Transverse colon (tissue), 4 donors: Measurements from ENCODE around the gene CRYAB. TPM values are rescaled to one million over a fixed set of nuclear protein-coding genes. Genes with fewer than 3 reads are reported as not detected.
A peak's percentile ranks its signal among the peaks of the same experiment; 100 is the strongest.

ENCODE experiments used
- DNase-seq: peaks from one replicate; pipeline ENCODE4 v3.0.0-alpha.2; 2019
- H3K27ac ChIP-seq, 4 donors: fragments of 200-600 bp; sonication (generic); 2 replicates each; pipeline ENCODE4 v1.5.1; 2016 to 2018; ENCODE audit warnings: inconsistent platforms in 4 of 4
- H3K27me3 ChIP-seq: fragments of 200-600 bp; sonication (generic); 2 replicates; pipeline ENCODE4 v1.5.1; 2017; ENCODE audit warnings: inconsistent platforms
- H3K36me3 ChIP-seq, 4 donors: fragments of 200-600 bp; sonication (generic); 2 replicates each; pipeline ENCODE4 v1.5.1; 2017 to 2019; ENCODE audit warnings: inconsistent platforms in 4 of 4
- H3K4me1 ChIP-seq, 4 donors: fragments of 200-600 bp; sonication (generic); 2 replicates each; pipeline ENCODE4 v1.5.1; 2017 to 2020; ENCODE audit warnings: inconsistent platforms in 4 of 4
- H3K4me3 ChIP-seq, 4 donors: fragments of 200-600 bp; sonication (generic); 1 replicate in 1 of 4; 2 replicates in 3 of 4; pipeline versions ENCODE4 v1.5.1 to v1.6.1; 2017 to 2019; ENCODE audit warnings: inconsistent platforms in 4 of 4
- H3K9me3 ChIP-seq, 2 donors: fragments of 200-600 bp; sonication (generic); 2 replicates each; pipeline ENCODE4 v1.5.1; 2017 to 2019; ENCODE audit warnings: inconsistent platforms in 2 of 2
- EP300 ChIP-seq: sonication (generic); formaldehyde crosslinking; IDR thresholded peaks from one replicate; pipeline ENCODE4 v1.6.1; 2017; ENCODE audit warnings: antibody characterized with exemption, low read depth
- POLR2A ChIP-seq: fragments of 450-650 bp; IDR thresholded peaks from one replicate; pipeline ENCODE4 v1.6.1; 2016; ENCODE audit warnings: antibody characterized with exemption, mild to moderate bottlenecking, moderate library complexity
- POLR2AphosphoS5 ChIP-seq, 3 donors: sonication (generic); formaldehyde crosslinking; IDR thresholded peaks; one replicate each; pipeline ENCODE4 v1.6.1; 2016; ENCODE audit warnings: antibody characterized with exemption in 3 of 3
- WGBS, 2 donors: methylation state at CpG; one replicate each; pipeline ENCODE4 v1.1.5; 2018; ENCODE audit warnings: low coverage in 1 of 2; 5-methylcytosine and 5-hydroxymethylcytosine counted together
- in situ Hi-C, 4 donors: fragments of 200-750 bp; cut with MboI; loops; one replicate each; pipeline versions ENCODE4 v1.15.0 to v1.15.1; 2017; ENCODE audit warnings: low sequenced_read_pairs in 3 of 4, low pct_ligation_motif_present in 1 of 4, low pct_unique_long_range_greater_than_20kb in 1 of 4
- intact Hi-C: fragments of 100-400 bp; cut with DNase I; formaldehyde crosslinking; loops from one replicate; pipeline ENCODE4 v1.15.1; 2023; ENCODE audit warnings: low total_unique reads
- total RNA-seq, 4 donors: library from RNA; depleted of rRNA; stranded (reverse); fragments of >200 nt; gene quantifications; one replicate each; pipeline ENCODE4 v1.1.0, GENCODE V29; 2016
- TF ChIP-seq, protein P1 (sequence below), 5 experiments: fragments of 200-600 bp in 3 of 5; fragments of 450-650 bp in 2 of 5; sonication (generic) in 3 of 5; IDR thresholded peaks; 1 replicate in 2 of 5; 2 replicates in 3 of 5; pipeline ENCODE4 v1.5.1; 2016 to 2017; ENCODE audit warnings: antibody characterized with exemption in 5 of 5, inconsistent platforms in 3 of 5, mild to moderate bottlenecking in 2 of 5, moderate library complexity in 1 of 5

The CRYAB gene, protein sequence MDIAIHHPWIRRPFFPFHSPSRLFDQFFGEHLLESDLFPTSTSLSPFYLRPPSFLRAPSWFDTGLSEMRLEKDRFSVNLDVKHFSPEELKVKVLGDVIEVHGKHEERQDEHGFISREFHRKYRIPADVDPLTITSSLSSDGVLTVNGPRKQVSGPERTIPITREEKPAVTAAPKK
- 100 to 1,000 TPM in 1 of 4 donors, 10 to 100 TPM in 3; 38.0 to 112 (median 68.2) TPM for total RNA-seq

DNA sequence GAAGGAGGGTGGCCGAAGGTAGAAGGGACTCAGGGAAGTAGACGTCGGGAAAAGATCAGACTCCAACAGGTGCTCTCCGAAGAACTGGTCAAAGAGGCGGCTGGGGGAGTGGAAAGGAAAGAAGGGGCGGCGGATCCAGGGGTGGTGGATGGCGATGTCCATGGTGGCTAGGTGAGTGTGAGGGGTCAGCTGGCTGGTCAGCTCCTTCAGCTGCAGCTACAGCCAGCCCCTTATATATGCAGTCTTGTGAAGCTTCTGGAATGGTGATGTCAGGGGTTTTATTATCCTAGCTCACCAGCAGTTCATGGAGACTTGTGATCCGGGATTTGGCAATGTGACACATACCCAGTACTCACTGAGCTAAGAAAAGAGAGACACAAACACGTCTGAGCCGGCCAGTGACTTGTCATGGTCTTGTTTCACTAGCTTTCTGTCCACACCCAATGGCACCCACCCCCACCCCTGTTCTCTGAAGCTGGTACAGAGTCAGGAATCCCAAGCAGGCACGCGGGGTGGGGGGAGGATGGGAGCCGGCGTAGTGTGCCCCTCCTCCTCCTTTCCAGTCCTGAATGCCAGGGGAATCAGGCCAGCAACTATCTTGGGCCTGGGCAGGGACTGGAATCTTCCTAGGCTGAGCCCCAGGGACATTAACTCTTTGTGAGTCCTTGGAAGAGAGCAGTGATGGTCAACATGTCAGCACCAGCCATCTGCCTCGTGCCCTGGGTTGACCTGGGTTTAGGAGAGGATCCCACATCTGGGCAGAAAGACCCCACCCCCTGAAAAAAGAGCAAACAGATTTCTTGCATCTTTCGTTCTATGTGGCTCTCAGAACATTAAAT is at the start of gene CRYAB:
CRYAB (minus strand) TSS at position 208 of the 839 bp plus-strand sequence; CDS start at position 162, 46 bp downstream.
- H3K27me3 ChIP-seq: no peaks in the 10 kb centered on the region
- H3K4me3 ChIP-seq: peak within 1 kb of the TSS; percentile 27 to 49 (median 41)
- no peaks in the 10 kb centered on the region for H3K36me3 ChIP-seq
- WGBS, 2 donors: 49% methylated on average over 17 of the region's 17 CpGs; no CpG with 5 or more reads in 1 of the 2 donors
- in situ Hi-C loops (no loop called here), intact Hi-C loops (no loop called here)
- H3K4me1 ChIP-seq: peaks cover 0 to 10% (median 0%) of the 10 kb centered on the region in 4 donors
- TF ChIP-seq, protein P1, sequence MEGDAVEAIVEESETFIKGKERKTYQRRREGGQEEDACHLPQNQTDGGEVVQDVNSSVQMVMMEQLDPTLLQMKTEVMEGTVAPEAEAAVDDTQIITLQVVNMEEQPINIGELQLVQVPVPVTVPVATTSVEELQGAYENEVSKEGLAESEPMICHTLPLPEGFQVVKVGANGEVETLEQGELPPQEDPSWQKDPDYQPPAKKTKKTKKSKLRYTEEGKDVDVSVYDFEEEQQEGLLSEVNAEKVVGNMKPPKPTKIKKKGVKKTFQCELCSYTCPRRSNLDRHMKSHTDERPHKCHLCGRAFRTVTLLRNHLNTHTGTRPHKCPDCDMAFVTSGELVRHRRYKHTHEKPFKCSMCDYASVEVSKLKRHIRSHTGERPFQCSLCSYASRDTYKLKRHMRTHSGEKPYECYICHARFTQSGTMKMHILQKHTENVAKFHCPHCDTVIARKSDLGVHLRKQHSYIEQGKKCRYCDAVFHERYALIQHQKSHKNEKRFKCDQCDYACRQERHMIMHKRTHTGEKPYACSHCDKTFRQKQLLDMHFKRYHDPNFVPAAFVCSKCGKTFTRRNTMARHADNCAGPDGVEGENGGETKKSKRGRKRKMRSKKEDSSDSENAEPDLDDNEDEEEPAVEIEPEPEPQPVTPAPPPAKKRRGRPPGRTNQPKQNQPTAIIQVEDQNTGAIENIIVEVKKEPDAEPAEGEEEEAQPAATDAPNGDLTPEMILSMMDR (IDR thresholded peaks at IDR 0.05): no peak
- TF ChIP-seq POLR2AphosphoS5 (IDR thresholded peaks at IDR 0.05) (peak; percentile 69 to 83 (median 76)), POLR2A (peak; percentile 62), EP300 (peak; percentile 21)
- no peaks in the 10 kb centered on the region for H3K9me3 ChIP-seq
- peak; percentile 68 for DNase-seq
- peak within 1 kb of the TSS; percentile 83 to 97 (median 86) for H3K27ac ChIP-seq

DNA sequence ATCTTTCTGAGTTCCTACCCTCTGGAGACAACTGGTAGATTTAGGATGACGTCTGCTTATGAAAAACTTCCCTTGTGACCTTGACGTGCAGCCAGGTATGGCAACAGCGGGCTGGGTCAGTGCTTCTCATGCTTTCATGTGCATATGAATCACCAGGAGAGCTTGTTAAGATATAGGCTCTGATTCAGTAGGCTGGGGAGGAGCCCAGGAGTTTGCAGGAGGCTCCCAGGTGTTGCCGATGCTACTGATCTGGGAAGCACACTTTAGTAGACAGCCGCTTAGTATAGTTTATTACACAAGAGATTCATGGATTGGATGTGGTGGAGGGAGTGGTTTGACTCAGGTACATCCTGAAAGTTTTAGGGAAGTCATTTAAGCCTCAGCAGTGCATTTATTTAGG is 49.3 kb upstream of the CRYAB start:
- in situ Hi-C loops: no loop called here
- H3K27ac ChIP-seq: no peak overlapping the region

DNA sequence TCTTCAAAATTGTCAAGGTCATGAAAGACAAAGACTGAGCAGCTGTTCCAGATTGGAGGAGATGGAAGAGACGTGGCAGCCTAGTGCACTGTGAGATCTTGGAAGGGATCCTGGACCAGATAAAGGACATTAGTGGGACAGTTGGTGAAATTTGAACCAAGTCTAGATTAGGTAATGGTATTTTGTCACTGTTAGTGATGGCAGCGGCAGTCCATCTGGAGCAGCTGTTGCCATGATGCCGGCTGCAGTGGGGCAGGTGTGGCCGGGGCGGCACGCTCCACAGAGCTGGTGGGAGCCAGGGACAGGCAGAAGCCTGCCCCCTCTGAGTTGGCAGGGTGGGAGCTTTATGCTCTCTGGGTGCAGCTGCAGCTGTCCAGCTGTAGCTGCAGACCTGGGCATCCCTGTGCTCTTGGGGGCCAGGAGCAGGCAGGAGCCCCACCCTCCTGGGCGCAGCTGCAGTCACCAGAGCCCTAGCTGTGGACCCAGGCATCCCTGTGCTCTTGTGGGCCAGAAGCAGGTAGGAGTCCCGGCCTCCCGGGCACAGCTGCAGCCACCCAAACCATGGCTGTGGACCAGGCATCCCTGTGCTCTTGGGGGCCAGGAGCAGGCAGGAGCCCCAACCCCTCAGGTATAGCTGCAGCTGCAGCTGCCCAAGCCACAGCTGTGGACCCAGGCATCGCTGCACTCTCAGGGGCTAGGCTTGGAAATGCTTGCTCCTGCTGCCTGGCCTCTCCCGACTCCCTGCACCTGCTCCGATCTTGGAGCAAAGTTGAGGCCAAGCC is 46.3 kb upstream of the CRYAB start:
- Histone ChIP-seq H3K4me3 (no peak overlapping the region), H3K27ac (no peak overlapping the region), H3K9me3 (no peaks in the 10 kb centered on the region), H3K4me1 (no peaks in the 10 kb centered on the region), H3K27me3 (no peaks in the 10 kb centered on the region), H3K36me3 (no peaks in the 10 kb centered on the region)
- in situ Hi-C loops: no loop called here
- WGBS, 2 donors: 80 to 93% methylated on average over 1 to 9 of the region's 12 CpGs
- intact Hi-C loops: no loop called here
- TF ChIP-seq POLR2AphosphoS5 (IDR thresholded peaks at IDR 0.05): no peak
- TF ChIP-seq, protein P1 (IDR thresholded peaks at IDR 0.05): no peak
- DNase-seq: no peak

More for the DNA sequence above, 49.3 kb upstream of the CRYAB start:
- 65% methylated on average over 5 of the region's 5 CpGs; no CpG with 5 or more reads in 1 of the 2 donors for WGBS, 2 donors
- no peaks in the 10 kb centered on the region for H3K4me1 ChIP-seq
- H3K27me3 ChIP-seq: no peaks in the 10 kb centered on the region
- intact Hi-C loops: no loop called here
- H3K4me3 ChIP-seq: no peak overlapping the region
- DNase-seq: peak; percentile 19
- H3K36me3 ChIP-seq: no peaks in the 10 kb centered on the region
- H3K9me3 ChIP-seq: no peaks in the 10 kb centered on the region
- TF ChIP-seq, protein P1 (IDR thresholded peaks at IDR 0.05): no peak
- TF ChIP-seq POLR2AphosphoS5 (IDR thresholded peaks at IDR 0.05) (no peak), EP300 (no peak), POLR2A (no peak)

DNA sequence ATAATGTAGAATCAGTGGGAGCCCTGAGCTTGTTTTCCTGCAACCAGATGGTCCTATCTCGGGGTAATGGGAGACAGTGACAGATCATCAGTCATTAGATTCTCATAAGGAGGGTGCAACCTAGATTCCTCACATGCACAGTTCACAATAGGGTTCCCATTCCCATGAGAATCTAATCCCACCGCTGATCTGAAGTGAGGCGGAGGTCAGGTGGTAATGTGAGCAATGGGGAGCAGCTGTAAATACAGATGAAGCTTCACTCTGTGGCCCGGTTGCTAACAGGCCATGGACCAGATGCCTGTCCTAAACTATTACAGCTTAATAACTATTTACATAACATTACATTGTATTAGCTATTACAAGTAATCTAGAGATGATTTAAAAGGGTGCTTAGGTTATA is 42.6 kb upstream of the CRYAB start:
- DNase-seq: no peak
- intact Hi-C loops (no loop called here), in situ Hi-C loops (no loop called here)
- no peak overlapping the region for H3K27ac ChIP-seq
- 94 to 100% methylated on average over 3 to 4 of the region's 4 CpGs for WGBS, 2 donors
- no peaks in the 10 kb centered on the region for H3K4me1 ChIP-seq
- H3K4me3 ChIP-seq: no peak overlapping the region
- H3K27me3 ChIP-seq: no peaks in the 10 kb centered on the region
- no peak for TF ChIP-seq EP300
- TF ChIP-seq, protein P1 (IDR thresholded peaks at IDR 0.05): no peak
- no peak for TF ChIP-seq POLR2A
- no peak for TF ChIP-seq POLR2AphosphoS5 (IDR thresholded peaks at IDR 0.05)
- H3K9me3 ChIP-seq: no peaks in the 10 kb centered on the region
- H3K36me3 ChIP-seq: no peaks in the 10 kb centered on the region
